GM19238 (cell line): ENCODE results near the gene TMEFF1.

Experiments used
- DNase-seq: peaks from one replicate; pipeline ENCODE4 v3.0.0; 2011; ENCODE audit warnings: low spot score; ENCODE audit not compliant: insufficient read length

TMEFF1 gene

DNA sequence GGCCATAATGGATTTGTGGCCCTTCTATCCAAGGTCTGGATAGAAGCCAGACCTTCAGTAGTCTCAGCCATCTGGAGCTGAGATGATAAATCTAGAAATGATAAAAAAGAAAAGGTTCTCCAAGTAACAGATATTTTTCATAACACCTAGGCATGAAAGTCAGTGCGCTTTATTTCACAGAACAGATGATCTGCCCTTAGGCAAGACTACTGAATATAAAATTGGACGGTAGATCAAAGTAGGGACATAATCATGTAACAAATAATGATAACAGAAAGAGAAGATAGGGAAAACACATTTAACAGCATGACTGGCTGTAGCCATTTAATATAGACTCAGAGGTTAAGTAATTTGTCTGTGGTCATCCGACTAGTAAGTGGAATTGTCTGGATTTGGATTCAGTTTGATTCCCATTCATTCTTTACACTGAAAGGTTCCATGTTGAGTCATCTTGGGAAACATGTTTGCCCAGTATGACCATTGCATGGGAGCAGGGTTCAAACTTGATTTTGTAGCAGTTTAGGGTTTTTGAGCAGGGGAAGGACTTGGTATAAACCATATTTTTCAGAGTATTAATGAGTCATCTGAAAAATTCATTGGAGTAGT is 100.8 kb downstream of the TMEFF1 start:
- DNase-seq = no peak

DNA sequence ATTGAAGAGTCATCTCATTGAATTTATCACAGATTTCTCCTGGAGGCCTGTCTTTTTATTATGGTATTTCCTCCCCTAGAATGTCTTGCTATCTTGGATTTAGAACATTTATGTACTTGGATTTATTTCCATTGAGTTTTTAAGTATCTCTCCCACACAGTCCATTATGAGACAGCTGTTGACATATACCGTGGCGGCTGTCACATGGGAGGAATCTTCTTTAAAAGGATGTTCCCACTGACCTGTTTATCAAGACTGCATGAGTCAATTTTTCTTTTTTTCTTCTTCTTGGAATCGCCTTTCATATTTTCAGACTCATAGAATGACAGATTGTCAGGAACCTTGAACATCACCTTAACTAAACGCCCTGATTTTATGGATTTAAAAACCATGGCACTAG is 102.1 kb downstream of the TMEFF1 start:
- DNase-seq = no peak

DNA sequence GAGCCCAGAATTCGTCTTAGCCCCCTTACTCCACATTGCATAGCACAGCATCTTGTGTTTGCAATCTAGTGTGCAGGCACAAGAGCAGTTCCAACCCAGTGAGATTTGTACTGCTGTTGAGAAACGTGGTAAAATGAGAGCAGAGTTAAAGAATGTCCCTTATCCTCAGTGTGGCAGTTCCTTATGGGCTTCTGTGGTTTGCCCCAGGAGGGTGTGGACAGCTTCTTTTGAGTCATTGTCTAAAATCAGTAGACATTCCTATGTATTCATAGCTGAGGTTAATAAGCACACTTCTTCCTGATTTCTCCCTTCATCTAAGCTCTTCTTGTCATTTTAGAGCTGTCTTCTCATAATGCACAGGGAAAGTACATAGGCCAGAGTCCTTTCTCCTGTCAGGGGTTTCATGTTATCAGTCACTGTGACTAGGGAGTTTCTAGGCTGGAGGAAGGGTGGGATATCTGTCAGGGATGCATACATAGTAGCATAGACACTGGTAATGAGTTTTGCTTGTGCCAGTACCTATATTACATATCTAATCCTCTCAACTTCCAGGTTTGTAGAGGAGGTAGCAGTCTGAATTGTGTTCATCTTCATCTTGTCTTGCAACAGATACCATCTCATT is 102.9 kb downstream of the TMEFF1 start:
- no peak for DNase-seq

DNA sequence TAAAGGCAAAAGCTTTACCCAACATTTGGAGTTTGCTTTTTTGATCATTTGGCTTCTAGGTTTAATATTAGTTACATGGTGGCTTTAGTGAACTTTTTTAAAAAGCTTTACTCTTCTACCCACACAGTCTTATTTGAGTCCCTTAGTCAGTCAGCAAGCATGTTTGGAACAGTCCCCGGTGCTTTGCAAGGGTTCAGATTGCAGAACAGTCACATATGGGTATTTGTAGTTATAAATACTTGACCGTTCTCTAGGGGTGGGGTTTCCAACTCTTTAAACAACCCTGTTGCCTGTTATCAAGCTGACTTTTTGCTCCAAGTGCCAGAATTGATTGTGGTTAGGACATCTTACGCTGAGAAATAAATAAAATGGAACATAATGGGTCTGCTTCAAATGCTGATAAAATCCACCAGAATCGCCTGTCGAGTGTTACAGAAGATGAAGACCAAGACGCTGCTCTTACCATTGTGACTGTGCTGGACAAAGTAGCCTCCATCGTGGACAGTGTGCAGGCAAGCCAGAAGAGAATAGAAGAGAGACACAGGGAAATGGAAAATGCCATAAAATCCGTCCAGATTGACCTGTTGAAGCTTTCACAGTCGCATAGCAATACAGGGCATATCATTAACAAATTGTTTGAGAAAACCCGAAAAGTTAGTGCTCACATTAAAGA is 105.0 kb downstream of the TMEFF1 start, which contains the start of gene CAVIN4:
CAVIN4 (plus strand) TSS at position 304 of the 673 bp plus-strand sequence; CDS start at position 369, 65 bp downstream.
- no peak for DNase-seq

DNA sequence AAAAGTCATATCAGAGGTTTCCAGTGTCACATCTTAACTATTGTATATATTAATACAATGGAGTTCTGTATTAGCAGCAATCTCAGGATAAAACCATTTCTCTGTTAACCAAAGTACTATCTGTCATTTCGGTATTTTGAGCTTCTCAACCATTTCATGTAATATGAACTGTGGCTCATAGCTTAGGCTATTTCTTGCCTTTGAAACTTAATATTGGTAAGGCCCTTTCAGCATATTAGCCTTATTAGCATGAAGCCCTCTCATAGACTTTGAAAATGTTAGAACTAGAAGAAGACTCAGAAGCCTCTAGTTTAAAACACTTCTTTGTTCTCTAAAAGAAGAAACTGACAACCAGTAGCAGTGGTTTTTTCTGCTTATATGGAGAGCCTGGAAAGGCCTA is 105.7 kb downstream of the TMEFF1 start:
- no peak for DNase-seq

DNA sequence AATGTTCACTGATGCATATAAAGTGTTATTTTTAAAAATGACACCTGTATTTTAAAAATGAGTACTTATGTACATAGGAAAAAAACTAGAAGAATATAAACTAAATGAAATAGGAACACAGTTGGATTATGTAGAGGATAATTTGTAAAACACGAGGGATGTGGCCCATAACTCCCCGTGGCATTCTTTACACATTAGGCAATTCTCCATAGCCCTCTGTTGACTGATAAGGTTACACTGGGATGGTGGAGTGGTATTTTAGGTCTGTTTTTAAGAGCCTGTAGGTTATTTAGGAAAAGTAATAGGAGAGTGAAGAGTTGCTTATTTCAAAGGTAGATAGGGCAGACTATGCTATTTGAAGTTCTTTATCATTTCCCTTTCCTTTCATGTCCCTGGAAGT is 106.7 kb downstream of the TMEFF1 start:
- no peak for DNase-seq

DNA sequence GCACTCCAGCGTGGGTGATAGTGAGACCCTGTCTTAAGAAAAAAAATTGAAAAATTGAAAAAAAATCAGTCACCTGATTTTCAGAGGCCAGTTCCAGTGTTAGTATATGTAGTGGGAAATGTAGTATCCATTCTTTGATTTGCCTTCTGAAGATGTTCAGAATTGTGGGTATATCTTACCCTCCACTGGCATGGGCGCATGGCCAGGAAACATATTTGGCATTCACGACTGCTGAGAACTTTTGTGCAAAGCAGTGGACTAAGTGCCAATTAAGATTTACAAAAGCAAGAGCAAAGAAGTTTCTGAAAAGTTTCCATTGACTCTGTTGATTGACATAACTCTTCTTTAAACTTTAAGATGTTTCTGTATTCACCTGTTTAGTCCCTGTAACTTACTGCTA is 107.3 kb downstream of the TMEFF1 start:
- no peak for DNase-seq

DNA sequence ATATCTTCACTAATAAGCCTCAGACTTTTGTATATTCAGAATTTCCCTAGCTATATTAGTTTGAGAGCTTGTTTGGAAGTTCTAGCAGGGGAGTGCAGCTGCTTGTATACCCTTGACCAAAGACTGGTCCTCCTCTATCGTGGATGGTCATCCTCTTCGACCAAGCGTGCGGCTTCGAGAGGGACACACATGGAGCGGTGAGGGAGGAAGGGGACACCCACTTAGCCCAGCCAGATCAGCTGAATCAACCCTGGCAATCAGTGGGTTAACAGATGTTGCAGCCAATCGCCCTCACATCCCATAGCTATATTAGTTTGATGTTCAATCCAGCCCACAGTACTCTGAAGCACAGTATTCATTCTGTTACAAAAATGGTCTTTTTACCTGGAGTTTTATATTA is 108.1 kb downstream of the TMEFF1 start:
- DNase-seq = no peak

DNA sequence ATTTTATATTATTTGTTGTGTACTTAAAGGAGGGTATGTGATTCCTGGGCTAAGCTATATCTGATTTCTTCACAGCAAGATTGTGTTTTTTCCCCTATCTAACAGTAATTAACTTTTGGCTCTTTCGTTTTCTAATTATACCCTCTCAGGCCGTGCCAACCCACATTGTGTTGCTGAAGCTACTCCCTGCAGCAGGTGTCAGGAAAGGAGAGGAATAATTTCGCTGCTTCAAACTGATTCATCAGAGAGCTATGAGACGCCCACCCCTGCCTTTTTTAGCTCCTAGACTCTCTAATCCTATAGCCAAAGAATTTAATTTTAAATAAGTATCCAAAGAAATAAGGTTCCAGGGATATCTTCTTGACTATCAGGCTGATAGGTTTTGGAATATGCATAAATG is 108.7 kb downstream of the TMEFF1 start:
- DNase-seq = no peak

DNA sequence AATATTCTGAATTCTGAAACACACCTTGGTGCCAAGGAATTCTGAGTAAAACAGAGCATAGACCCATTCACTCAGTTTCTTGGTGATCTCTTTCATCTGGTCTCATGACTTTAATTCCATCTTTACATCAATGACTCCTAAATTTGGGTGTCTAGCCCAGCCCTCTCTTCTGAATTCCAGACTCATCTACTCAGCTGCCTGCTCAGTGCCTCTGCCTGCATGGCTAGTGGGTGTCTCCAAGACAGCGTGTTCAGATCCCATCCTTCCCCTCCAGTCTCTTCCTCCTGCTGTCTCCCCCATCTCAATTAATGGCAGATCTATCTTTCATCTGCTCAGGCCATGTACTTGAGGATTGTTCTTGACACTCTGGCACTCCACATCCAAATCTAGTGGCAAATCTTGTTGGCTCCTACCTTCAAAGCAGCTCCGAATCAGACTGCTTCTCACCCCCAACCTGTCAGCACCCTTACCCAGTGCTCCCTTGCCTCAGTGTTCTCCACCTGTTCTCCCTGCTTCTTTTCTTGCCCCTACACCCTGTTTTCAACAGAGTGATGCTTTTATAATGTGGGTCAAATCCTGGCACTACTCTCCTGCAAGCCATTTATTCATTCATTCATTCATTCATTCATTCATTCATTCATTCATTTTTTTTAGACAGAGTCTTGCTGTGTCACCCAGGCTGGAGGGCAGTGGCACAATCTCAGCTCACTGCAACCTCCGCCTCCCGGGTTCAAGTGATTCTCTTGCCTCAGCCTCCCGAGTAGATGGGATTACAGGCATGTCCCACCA is 110.3 kb downstream of the TMEFF1 start:
- no peak for DNase-seq

DNA sequence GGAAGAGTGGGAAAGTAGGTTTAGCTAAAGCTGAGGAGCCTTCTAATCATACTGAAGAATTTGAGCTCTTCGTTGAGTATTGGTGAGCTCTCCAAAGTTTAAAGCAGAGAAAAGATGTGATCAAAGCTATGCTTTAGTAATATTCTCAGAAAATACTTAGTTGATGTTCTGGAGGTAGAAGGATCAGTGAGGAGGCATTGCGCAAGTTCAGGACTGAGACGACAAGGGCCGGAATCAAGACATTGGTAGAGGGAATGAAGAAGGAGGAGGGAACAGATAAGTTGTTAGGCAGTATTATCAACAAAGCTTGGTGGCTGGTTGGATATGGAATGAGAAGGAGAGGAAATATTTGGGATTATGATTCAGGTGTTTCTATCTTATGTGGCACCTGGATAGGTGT is 112.0 kb downstream of the TMEFF1 start:
- no peak for DNase-seq

DNA sequence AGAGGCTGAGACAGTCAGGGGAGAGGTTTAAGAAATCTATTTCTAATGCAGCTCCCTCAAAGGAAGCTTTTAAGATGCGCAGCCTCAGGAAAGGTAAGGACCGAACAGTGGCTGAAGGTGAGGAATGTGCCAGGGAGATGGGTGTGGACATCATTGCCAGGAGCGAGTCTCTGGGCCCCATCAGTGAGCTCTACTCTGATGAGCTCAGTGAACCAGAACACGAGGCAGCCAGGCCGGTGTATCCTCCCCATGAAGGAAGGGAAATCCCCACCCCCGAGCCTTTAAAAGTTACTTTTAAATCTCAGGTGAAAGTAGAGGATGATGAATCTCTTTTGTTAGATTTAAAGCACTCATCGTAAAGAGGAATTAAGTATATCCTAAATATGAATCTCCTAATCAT is 113.1 kb downstream of the TMEFF1 start:
- DNase-seq = no peak

DNA sequence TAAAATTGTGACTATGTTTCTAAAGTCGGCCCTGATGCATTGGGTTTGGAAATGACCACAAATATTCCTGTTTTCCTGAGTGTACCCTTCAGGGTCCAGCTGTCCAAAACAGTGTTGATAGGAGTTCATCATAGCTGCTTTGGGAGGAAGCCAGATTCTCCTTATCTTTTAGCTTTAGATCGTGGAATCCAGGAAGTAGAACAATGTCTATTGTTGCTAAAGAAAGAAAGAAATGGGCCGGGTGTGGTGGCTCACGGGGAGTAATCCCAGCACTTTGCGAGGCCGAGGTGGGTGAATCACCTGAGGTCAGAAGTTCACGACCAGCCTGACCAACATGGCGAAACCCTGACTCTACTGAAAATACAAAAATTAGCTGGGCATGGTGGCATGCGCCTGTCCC is 114.4 kb downstream of the TMEFF1 start:
- DNase-seq = no peak

DNA sequence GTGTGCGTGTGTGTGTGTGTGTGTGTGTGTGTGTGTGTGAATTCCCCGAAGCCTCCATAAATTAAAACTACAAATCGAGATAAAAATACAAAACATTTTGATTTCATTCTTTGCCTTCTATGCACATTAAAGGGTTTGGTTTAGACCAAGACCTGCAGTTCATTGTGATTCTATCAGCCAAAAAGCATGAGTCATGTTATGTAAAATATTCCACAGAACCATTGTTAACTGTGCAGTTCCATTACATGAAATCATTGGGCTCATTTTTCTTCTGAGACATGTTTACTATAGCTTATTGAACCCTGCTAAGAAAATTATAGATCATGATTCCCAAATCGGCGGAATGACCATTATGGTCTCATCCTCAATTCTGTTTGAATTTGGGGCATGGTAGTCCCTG is 116.6 kb downstream of the TMEFF1 start:
- no peak for DNase-seq

DNA sequence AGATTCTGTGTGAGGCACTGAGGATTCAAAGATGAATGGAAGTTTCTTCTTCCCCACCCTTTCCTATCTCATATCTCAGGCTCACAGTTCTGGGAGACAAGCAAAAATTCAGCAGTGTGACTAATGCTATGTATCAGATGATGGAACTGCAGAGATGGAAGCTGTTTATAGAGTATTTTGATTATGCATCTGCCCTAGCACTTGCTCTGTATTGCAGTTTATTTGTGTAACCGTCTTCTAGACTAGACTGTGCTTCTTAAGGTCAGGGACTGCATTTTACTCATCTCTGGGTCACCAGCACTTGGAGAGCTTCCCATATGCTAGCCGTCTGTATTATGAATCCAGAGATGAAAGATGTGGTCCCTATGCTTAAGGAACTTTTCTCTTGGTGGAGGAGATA is 117.5 kb downstream of the TMEFF1 start:
- no peak for DNase-seq

DNA sequence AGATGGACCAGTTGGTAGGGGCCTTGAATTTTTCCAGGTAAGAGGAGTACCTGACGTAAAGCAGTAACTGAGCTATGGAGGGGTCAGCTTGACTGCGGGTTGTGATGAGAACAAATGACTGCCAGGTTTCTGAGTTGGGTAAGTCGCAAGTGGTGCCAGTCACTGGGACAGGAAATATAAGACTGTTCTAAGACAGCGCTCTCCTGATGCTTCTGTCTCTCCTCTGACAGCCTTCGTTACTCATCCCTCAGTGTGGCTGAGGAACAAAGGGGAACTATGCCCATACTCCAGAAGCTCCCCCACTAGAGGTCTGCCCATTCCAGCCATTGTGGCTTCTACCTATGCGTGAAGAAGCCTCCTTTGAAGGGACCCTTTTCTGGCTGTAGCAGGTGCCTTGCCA is 118.2 kb downstream of the TMEFF1 start:
- DNase-seq = no peak

DNA sequence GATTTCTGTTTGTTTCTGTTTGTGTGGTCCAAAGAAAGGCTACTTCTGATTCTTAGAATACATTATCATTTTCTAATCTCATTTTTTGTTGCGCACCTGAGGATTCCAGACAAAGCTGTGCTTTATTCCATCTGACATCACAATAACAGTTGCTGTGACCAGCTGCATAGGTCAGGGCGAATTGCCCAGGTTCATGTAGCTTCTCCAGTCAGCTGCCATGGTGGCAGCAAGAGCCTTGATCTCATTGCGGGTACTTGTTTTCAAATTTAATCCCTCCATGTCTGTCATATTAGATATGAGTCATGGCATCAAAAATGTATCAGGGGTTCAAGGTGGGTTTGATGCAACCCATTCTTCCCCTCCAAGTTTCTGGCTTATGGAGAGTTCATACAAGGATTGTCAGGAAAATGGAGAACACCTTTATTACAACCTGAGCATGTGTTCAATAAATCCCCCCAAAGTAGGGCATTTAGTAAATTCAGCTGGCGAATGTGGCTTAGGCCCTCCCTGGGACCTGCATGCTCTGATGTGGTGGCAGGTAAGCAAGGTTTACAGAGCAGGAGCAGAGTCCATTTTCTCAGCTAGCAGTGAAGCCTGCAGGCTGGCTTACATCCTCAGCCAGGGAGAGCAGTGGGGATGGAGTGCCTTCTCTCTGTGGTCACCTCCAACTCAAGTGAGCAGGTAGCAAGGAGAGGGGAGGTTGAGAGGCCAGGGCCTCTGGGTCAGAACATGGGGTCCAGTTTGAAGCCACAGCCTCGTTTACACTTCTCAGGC is 118.9 kb downstream of the TMEFF1 start:
- no peak for DNase-seq

DNA sequence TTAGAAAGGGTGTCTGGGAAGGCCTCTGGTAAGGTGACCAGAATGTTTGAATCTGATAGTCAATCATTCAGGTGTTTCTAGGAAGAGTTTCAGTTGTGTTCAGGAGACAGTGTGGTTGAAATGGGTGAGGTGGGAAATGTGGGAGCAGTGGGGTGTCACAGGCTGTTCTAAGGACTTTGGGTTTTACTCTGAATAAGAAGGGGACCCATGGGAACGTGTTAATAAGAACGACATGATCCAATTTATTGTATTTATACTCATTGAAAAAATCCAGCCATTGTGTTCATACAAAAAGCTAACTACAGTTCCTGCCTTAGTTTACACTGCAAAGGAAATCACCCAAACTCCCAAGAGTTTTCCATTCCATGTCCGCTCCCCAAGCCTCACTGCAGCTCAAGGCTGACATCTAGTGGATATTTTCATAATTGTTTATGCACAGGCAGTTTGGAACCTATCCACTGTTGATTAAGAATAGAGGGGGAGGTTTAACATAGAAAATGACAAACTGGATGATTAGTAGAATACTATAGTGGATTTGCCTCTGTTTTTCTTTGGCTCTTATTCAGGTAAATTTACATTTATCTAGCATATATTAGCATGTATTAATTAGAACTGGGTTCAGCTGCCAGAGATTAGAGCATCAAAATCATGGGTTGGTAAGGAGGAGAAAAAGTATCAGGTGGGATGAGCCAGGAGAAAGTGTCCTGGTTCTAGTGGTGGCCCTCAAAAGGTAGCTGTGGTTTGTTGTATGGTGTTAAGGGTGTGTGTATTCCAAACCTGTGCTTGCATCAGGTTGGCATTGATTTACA is 122.6 kb downstream of the TMEFF1 start:
- DNase-seq = peak; percentile 12

DNA sequence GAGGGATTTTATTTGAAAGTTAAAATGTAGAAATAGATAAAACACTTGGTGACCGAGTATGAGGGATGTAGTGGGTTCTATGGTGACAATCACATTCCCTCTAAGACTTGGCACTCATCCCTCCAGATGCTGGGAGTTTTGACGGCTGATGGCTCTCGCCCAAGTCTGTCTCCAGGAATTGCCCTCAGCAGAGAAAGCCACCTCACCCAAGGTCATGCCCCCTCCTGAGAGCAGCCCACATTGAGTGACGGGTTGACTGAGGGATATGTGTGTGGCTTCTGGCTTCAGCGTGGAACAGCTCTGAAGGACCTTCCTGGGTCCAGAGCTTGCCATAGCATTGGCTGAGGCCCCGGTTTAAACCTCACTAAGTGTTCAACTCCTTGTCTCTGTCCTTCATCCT is 124.3 kb downstream of the TMEFF1 start:
- DNase-seq = no peak

DNA sequence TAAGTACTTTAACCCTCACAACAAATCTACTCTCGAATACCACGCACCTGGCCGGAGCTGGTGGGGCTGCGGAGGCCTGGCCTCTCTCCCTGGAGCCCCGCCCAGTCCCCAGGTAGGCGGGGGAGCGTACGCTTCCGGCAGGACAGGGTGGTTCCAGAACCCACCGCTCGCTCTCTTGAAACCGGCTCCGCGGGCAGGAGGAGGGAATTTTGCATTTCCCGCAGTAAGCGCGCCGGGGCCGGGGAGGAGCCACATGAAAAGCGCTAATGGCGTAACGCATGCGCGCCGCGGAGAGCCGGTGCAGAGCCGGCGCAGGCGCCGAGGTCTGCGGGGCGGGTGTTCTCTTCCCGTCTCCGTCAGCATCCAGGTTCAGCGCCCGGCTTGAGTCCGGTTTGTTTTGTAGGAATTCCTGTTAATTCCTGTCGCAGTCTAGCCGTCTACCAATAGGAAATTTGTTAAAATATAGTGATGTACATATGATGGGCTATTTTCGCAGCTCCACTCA is 125.7 kb downstream of the TMEFF1 start:
- peak; percentile 40 for DNase-seq
